GM23248 (cell line): ENCODE measurements around the gene CUEDC2. TPM values are rescaled to one million over a fixed set of nuclear protein-coding genes. Genes with fewer than 3 reads are reported as not detected.
A peak's percentile ranks its signal among the peaks of the same experiment; 100 is the strongest.

ENCODE experiments used
- DNase-seq: peaks from one replicate; pipeline ENCODE4 v3.0.0-alpha.2; 2015
- H2AFZ ChIP-seq: fragments of 200-600 bp; sonication (generic); 2 replicates; pipeline ENCODE4 v1.6.1; 2016; ENCODE audit warnings: antibody characterized with exemption
- H3F3A ChIP-seq: fragments of 200-600 bp; sonication (generic); 2 replicates; pipeline ENCODE4 v1.6.1; 2016; ENCODE audit warnings: mild to moderate bottlenecking, antibody characterized with exemption, mixed run types; ENCODE audit not compliant: insufficient read depth
- H3K27ac ChIP-seq: fragments of 200-600 bp; sonication (generic); 2 replicates; pipeline ENCODE4 v1.5.1; 2016; ENCODE audit warnings: mild to moderate bottlenecking
- H3K27me3 ChIP-seq: fragments of 200-600 bp; sonication (generic); replicated peaks from 2 replicates; pipeline ENCODE4 v1.6.1; 2016; ENCODE audit warnings: mild to moderate bottlenecking; ENCODE audit not compliant: insufficient read depth
- H3K36me3 ChIP-seq: fragments of 200-600 bp; sonication (generic); 2 replicates; pipeline ENCODE4 v1.6.1; 2016; ENCODE audit warnings: low read depth, mild to moderate bottlenecking
- H3K4me1 ChIP-seq: fragments of 200-600 bp; sonication (generic); 2 replicates; pipeline ENCODE4 v1.6.1; 2016; ENCODE audit warnings: mild to moderate bottlenecking; ENCODE audit not compliant: insufficient read depth
- H3K4me2 ChIP-seq: fragments of 200-600 bp; sonication (generic); one replicate; pipeline ENCODE4 v1.6.1; 2016; ENCODE audit warnings: mild to moderate bottlenecking; ENCODE audit not compliant: unreplicated experiment
- H3K4me3 ChIP-seq: fragments of 200-600 bp; sonication (generic); 2 replicates; pipeline ENCODE4 v1.5.1; 2016; ENCODE audit warnings: mild to moderate bottlenecking
- H3K79me2 ChIP-seq: fragments of 200-600 bp; sonication (generic); 2 replicates; pipeline ENCODE4 v1.6.1; 2016; ENCODE audit warnings: mild to moderate bottlenecking; ENCODE audit not compliant: insufficient read depth
- H3K9ac ChIP-seq: fragments of 200-600 bp; sonication (generic); 2 replicates; pipeline ENCODE4 v1.6.1; 2016; ENCODE audit warnings: mild to moderate bottlenecking
- H3K9me2 ChIP-seq: fragments of 200-600 bp; sonication (generic); 2 replicates; pipeline ENCODE4 v1.6.1; 2016; ENCODE audit warnings: mixed run types, mild to moderate bottlenecking, moderate library complexity; ENCODE audit not compliant: insufficient read depth
- H3K9me3 ChIP-seq: fragments of 200-600 bp; sonication (generic); one replicate; pipeline ENCODE4 v1.6.1; 2017; ENCODE audit warnings: low read depth
- H4K20me1 ChIP-seq: fragments of 200-600 bp; sonication (generic); 2 replicates; pipeline ENCODE4 v1.6.0; 2016; ENCODE audit not compliant: insufficient read depth
- EZH2 ChIP-seq: fragments of 200-600 bp; sonication (generic); IDR thresholded peaks from 2 replicates; pipeline ENCODE4 v1.6.1; 2018; ENCODE audit warnings: antibody characterized with exemption, mild to moderate bottlenecking; ENCODE audit not compliant: insufficient read depth, poor library complexity, severe bottlenecking
- EZH2phosphoT487 ChIP-seq: fragments of 200-600 bp; sonication (generic); IDR thresholded peaks from 2 replicates; pipeline ENCODE4 v1.6.1; 2018; ENCODE audit warnings: antibody characterized with exemption, moderate library complexity, mild to moderate bottlenecking, low read depth; ENCODE audit not compliant: insufficient read depth
- WGBS, 2 experiments: methylation state at CpG; one replicate each; pipeline ENCODE4 v1.1.6; 2015 to 2017; ENCODE audit warnings: low lambda C conversion rate in 2 of 2, low coverage in 1 of 2; ENCODE audit errors: missing lambda C conversion rate in 2 of 2; 5-methylcytosine and 5-hydroxymethylcytosine counted together
- in situ Hi-C: fragments of 300-500 bp; cut with MboI; formaldehyde crosslinking; loops from 2 replicates; pipeline ENCODE4 v1.15.0; 2020
- polyA plus RNA-seq: library from polyadenylated mRNA; unstranded; fragments of >200 nt; fragmentation: Nextera tagmentation; extraction: Ambion mirVana; gene quantifications from 2 replicates; pipeline ENCODE4 v1.2.1, GENCODE V29; 2016
- total RNA-seq: library from RNA; depleted of rRNA; stranded (reverse); fragments of >200 nt; shearing (Covaris generic); gene quantifications from 2 replicates; pipeline ENCODE4 v1.2.3, GENCODE V29; 2014

The CUEDC2 gene
- total and polyA plus RNA-seq, 2 experiments from 2014 or later, result 54.1 to 87.6 TPM

GRCh38 chr10:102467971-102468438 is 35.6 kb upstream of the CUEDC2 start:
- TF ChIP-seq EZH2phosphoT487, result no peak
- no peak for TF ChIP-seq EZH2
- H3K27ac ChIP-seq, result no peak overlapping the region
- no peaks in the 10 kb centered on the region for H3K79me2 ChIP-seq
- no peaks in the 10 kb centered on the region for H3K27me3 ChIP-seq
- H3K9me3 ChIP-seq, result no peaks in the 10 kb centered on the region
- 65 to 66% methylated on average over 6 of the region's 6 CpGs for WGBS, 2 experiments
- in situ Hi-C loops, result no loop called here
- H3K4me2 ChIP-seq, result no peak overlapping the region
- H3F3A ChIP-seq, result no peaks in the 10 kb centered on the region
- no peak overlapping the region for H3K9ac ChIP-seq
- H3K36me3 ChIP-seq, result no peaks in the 10 kb centered on the region
- DNase-seq, result no peak
- no peaks in the 10 kb centered on the region for H3K9me2 ChIP-seq
- no peaks in the 10 kb centered on the region for H4K20me1 ChIP-seq
- no peak overlapping the region for H3K4me3 ChIP-seq
- no peaks in the 10 kb centered on the region for H3K4me1 ChIP-seq
- no peak overlapping the region for H2AFZ ChIP-seq

GRCh38 chr10:102467318-102467717 is 34.9 kb upstream of the CUEDC2 start:
- no peaks in the 10 kb centered on the region for H4K20me1 ChIP-seq
- no peak overlapping the region for H3K9ac ChIP-seq
- H3K79me2 ChIP-seq, result no peaks in the 10 kb centered on the region
- H3K27ac ChIP-seq, result no peak overlapping the region
- no peaks in the 10 kb centered on the region for H3K36me3 ChIP-seq
- no peaks in the 10 kb centered on the region for H3K9me2 ChIP-seq
- no peaks in the 10 kb centered on the region for H3K9me3 ChIP-seq
- in situ Hi-C loops, result no loop called here
- TF ChIP-seq EZH2phosphoT487 (no peak), EZH2 (no peak)
- WGBS, 2 experiments, result 72 to 74% methylated on average over 6 of the region's 6 CpGs
- H3K27me3 ChIP-seq, result no peaks in the 10 kb centered on the region
- no peak overlapping the region for H2AFZ ChIP-seq
- H3K4me2 ChIP-seq, result no peak overlapping the region
- H3K4me3 ChIP-seq, result no peak overlapping the region
- 0 out of 2 replicates have a peak, but pooled peaks cover 5% of the 10 kb centered on the region for H3F3A ChIP-seq
- DNase-seq, result no peak
- H3K4me1 ChIP-seq, result no peaks in the 10 kb centered on the region

- Histone ChIP-seq H2AFZ (no peak overlapping the region), H3K9ac (no peak overlapping the region), H3K4me1 (no peaks in the 10 kb centered on the region), H3K4me3 (no peak overlapping the region), H3K9me3 (no peaks in the 10 kb centered on the region), H3K27ac (no peak overlapping the region), H3K4me2 (no peak overlapping the region), H4K20me1 (no peaks in the 10 kb centered on the region), H3K79me2 (no peaks in the 10 kb centered on the region), H3K9me2 (no peaks in the 10 kb centered on the region), H3F3A (0 out of 2 replicates have a peak, but pooled peaks cover 6% of the 10 kb centered on the region), H3K27me3 (no peaks in the 10 kb centered on the region), H3K36me3 (no peaks in the 10 kb centered on the region)
- no peak for DNase-seq
- TF ChIP-seq EZH2phosphoT487 (no peak), EZH2 (no peak)
- 36 to 44% methylated on average over 3 of the region's 3 CpGs for WGBS, 2 experiments
- in situ Hi-C loops, result no loop called here
Observed at GRCh38 chr10:102465466-102465865, 33.1 kb upstream of the CUEDC2 start.

- 0 out of 2 replicates have a peak, but pooled peaks cover 6% of the 10 kb centered on the region for H3F3A ChIP-seq
- H3K4me1 ChIP-seq, result no peaks in the 10 kb centered on the region
- no peaks in the 10 kb centered on the region for H3K79me2 ChIP-seq
- 91 to 92% methylated on average over 10 of the region's 10 CpGs for WGBS, 2 experiments
- no peak overlapping the region for H3K4me3 ChIP-seq
- no peaks in the 10 kb centered on the region for H3K9me3 ChIP-seq
- H3K9me2 ChIP-seq, result no peaks in the 10 kb centered on the region
- TF ChIP-seq EZH2phosphoT487 (no peak), EZH2 (no peak)
- no peak overlapping the region for H3K4me2 ChIP-seq
- no peak overlapping the region for H2AFZ ChIP-seq
- no peak overlapping the region for H3K27ac ChIP-seq
- no peak for DNase-seq
- in situ Hi-C loops, result no loop called here
- no peaks in the 10 kb centered on the region for H3K27me3 ChIP-seq
- no peak overlapping the region for H3K9ac ChIP-seq
- H3K36me3 ChIP-seq, result no peaks in the 10 kb centered on the region
- H4K20me1 ChIP-seq, result no peaks in the 10 kb centered on the region
Observed at GRCh38 chr10:102463983-102464382, 31.6 kb upstream of the CUEDC2 start.

GRCh38 chr10:102462512-102463054 is 30.2 kb upstream of the CUEDC2 start:
- Histone ChIP-seq H3K4me2 (peak overlapping the region; percentile 53), H3K27me3 (no peaks in the 10 kb centered on the region), H2AFZ (peak overlapping the region; percentile 77), H3K9me3 (no peaks in the 10 kb centered on the region), H3K4me1 (no peaks in the 10 kb centered on the region), H4K20me1 (no peaks in the 10 kb centered on the region), H3K27ac (no peak overlapping the region), H3K9ac (peak overlapping the region; percentile 38; the same call in 1 of the 2 replicates), H3F3A (0 out of 2 replicates have a peak, but pooled peaks cover 6% of the 10 kb centered on the region), H3K36me3 (no peaks in the 10 kb centered on the region), H3K4me3 (peak overlapping the region; percentile 47; the same call in 1 of the 2 replicates), H3K79me2 (no peaks in the 10 kb centered on the region), H3K9me2 (no peaks in the 10 kb centered on the region)
- TF ChIP-seq EZH2, result no peak
- TF ChIP-seq EZH2phosphoT487, result no peak
- WGBS, 2 experiments, result 66 to 70% methylated on average over 6 of the region's 6 CpGs
- DNase-seq, result no peak
- in situ Hi-C loops, result no loop called here
